ENCODE data around the gene RSAD2.
A peak's percentile ranks its signal among the peaks of the same experiment; 100 is the strongest.
"Not testable (repeated sequence)": the region's sequence is repeated elsewhere in the genome, so short reads cannot be mapped to it uniquely, and the experiment has no call there.

RSAD2 gene

DNA sequence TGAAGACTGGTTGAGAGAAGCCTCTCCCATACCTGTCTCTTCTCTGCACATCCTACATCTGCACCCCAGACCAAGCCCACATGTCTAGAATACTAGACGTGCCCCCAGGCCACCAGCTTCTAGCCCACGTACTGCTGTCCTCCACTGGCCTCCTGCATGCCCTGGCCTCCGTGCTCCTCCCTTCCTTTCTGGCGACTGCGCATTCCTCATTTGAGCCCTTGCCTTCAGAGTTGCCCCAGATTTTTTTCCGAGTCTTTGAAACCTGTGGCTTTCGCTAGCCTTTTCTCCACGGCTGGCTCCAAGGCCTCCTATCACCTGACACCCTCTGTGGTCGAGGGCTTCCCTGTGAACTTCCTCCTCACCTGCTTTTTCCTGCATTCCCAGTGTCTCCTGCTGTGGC, 50.9 kb downstream of the RSAD2 start:
- DNase-seq = no peak

GRCh38 chr2:6929196-6929819, 51.7 kb downstream of the RSAD2 start:
- no peak for DNase-seq

GRCh38 chr2:6930923-6931647, 53.5 kb downstream of the RSAD2 start:
- DNase-seq = no peak

DNA sequence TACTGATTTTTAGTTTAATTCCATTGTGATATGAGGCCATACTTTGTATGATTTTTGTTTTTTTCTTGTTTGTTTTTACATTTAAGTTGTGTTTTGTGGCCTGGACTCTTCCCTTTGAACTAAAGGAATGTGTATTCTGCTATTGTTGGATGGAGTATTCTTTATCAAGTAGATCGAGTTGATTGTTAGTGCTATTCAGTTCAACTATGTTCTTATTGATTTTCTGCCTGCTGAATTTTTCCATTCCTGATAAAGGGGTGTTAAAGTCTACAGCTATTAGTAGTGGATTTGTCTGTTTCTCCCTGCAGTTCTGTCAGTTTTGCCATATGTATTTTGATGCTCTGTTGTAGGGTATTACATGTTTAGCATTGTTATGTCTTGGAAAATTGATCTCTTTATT, 54.2 kb downstream of the RSAD2 start:
- DNase-seq = no peak

DNA sequence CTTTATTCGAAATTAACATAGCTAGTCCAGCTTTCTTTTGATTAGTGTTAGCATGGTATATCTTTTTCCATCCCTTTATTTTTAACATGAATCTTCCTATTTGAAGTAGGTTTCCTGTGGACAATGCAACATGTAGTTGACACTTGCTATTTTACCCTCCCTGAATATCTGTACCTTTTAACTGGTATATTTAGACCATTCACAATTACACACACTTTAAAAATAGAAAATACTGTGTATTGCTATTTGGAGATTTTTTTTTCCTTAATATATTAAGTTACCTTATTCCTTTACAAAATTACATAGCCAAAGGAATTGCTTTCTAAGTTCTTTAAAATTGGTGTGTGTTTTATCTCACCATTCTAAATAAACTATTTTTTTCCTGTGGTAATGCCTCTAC, 54.6 kb downstream of the RSAD2 start:
- DNase-seq = no peak

DNA sequence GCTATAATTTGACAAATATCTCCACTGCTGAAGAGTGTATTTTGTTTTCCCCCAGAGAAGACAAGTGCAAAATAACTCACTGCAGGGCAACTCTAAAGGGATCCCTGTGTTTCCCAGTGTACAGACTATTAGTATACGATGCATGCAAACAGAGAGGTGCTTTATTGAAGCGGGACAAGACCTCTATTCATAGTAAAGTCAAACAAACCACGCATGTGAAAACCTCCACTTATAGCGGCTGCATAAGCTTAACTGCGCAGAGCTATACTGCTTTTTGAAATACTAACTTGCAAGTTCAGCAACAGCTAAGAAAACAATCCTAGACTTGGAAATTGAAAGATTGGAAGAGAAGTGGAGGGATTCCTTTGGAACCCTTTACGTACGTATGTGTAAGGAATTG, 55.3 kb downstream of the RSAD2 start:
- no peak for DNase-seq

- no peak for DNase-seq
Observed at GRCh38 chr2:6933911-6934310, 56.3 kb downstream of the RSAD2 start.

DNA sequence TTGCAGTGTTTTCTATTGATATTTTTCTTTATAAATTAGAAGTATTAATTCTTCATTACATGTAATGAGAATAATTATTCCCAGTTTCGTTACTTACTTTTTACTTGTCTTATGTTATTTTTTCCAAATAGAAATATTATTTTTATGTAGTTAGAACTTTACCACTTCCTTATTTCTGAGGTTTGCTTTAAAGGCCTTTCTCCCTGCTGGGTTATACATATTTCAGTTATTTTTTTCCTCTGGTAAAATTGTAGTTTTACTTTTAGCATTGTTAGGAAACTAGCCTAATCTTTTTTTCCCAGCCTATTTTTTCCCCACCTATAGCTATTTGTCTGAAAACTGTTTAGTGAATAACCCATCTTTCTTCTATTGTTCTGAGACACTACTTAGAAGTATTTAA, 56.8 kb downstream of the RSAD2 start:
- no peak for DNase-seq

DNA sequence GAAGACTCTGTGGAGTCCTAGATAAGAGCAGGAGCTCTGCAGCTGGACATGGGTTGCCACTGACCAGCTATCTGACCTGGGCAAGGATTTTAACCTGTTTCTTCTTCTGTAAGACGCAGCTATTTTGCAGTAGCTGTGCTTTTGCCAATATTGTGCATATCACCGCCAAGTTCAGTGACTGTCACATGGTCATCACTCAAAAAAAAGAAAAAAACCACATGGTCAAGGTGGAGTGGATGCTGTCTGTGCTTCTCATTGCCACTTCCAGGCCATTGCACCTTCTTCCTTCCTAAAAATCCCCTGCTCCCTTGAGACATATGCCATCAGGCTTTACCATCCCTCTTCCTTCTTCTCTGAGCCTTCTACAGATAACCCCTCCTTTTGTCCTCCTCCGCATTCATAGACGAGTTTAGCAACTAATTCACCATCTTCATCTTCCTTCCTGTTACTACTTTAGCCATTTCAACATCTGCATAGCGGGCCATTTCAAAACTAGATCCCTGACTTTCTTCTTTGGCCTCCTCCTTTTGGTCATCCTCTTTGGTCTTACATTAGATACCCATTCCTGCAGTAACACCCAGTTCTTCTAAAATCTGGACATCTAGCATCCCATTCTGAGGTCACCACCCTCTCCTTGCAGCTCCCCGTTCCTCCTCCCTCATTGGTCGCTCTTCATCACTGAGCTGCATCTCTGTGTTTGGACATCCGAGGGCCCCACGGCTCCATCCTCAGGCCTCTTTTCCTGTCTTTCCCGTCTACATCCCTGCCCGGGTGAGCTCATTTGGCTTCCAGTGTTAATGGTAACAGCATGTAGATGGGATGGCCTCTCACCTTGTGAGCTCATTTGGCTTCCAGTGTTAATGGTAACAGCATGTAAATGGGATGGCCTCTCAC, 57.4 kb downstream of the RSAD2 start:
- DNase-seq = peak; percentile 22 to 51

- not testable (repeated sequence) for DNase-seq
Observed at GRCh38 chr2:6935652-6936020, 58.1 kb downstream of the RSAD2 start.

DNA sequence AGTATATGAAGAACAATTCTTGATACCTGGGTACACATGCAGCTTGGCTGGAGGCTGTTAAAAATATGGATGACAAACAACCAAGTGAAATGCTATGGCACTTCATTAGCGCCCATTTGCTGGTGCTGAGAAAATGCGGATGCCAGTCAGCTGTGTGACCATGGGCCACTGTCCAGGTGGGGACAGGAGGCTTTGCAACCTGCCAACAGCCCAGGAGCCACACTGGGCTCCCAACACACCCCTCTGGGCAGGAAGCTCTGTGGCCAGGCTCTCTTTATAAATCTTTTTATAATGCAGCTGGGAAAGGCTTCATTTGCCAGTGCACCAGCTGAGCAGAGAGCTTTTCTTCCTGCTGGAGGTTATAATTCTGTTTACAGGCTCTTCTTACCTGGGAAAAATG, 59.6 kb downstream of the RSAD2 start:
- DNase-seq = no peak

DNA sequence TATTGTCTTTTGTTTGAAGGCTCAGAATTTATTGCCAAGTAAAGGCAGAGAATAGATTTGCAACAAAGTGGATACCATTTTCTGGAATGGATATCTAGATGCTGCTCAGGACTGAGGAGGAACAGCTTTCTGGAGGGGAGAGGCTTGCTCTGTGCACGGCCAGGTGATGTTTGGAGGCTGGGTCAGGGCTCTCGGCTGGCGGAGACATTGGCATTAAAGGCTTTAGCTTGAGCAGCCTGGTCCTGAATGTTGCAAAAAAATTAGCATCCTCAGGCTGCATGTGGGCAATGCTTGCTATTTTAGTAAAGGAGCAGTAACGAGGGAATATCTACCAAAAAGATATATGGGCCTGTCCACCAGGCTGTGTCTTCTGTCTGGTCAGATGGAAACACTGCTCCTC, 60.0 kb downstream of the RSAD2 start:
- DNase-seq = no peak

DNA sequence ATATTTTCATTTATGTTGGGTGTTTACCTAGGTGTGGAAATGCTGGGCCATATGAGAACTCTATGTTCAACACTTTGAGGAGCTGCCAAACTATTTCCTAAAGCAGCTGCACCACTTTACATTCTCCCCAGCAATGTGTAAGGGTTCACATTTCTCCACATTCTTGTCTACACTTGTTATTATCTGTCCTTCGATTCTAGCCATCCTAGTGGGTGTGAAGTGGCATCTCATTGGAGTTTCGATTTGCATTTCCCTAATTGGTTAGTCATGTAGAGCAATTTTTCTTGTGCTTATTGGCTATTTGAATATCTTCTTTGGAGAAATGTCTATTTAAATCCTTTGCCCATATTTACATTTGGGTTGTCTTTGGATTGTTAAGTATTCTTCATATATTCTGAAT, 61.5 kb downstream of the RSAD2 start:
- DNase-seq = no peak

DNA sequence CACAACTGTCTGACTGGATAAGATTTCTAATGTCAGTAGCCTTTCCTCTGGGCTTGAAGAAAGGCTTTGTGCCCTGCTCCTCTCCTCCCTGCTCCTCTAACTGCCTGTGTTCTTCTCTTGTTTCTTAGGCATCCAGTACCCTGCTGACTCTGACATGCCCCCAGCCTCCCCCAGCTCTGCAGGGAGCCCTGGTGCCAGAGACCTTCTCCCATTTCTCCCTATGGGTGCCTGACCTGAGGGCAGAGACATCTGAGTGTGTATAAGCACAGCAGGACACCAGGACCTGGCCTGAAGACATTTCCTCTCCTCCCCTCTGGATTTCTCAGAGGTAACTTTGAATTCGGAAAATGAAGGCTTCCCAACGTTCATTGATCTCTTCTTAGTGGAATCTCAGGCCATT, 63.2 kb downstream of the RSAD2 start:
- DNase-seq = no peak

GRCh38 chr2:6941299-6942046, 63.9 kb downstream of the RSAD2 start:
- DNase-seq = no peak

GRCh38 chr2:6942848-6943247, 65.3 kb downstream of the RSAD2 start:
- DNase-seq = no peak

GRCh38 chr2:6943523-6943922, 65.9 kb downstream of the RSAD2 start:
- no peak for DNase-seq

GRCh38 chr2:6943971-6944370, 66.4 kb downstream of the RSAD2 start:
- no peak for DNase-seq

- no peak for DNase-seq
Observed at GRCh38 chr2:6944555-6944954, 67.0 kb downstream of the RSAD2 start.

GRCh38 chr2:6945087-6945813, 67.7 kb downstream of the RSAD2 start:
- peak; percentile 15 to 19 for DNase-seq

DNA sequence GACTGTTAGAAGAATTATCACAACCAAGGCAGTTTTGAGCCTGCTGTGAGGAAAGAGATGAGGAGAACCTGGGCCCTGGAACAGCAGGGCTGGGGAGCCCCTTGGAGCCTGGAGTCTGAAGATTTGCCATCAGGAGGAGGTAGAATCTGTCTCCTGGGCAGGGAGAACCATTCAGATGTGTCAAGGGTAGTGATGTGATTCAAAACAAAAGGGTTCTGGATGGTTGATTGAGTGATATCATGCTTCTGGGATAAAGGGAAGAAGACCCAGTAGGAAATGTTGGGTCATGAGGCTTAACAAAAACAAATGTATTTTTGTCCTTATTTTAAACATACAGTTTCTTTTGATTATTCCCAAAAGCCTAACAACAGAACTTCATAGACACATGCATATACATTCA, 68.2 kb downstream of the RSAD2 start:
- no peak for DNase-seq

- peak; percentile 29 to 77 for DNase-seq
Observed at GRCh38 chr2:6946722-6947121, 69.1 kb downstream of the RSAD2 start.

Measured in inflammatory macrophage treated with lipopolysaccharide for 1 hour (primary cell).